HL-60 (cell line): Measurements from ENCODE around the gene DNAJA3.

Source experiments
- DNase-seq, 2 experiments: peaks; one replicate each; pipeline ENCODE4 v3.0.0-alpha.2; 2010 to 2020; ENCODE audit warnings: low read depth in 1 of 2, low spot score in 1 of 2
- H3K27ac ChIP-seq: fragments of 250-450 bp; sonication (Bioruptor Pico); replicated peaks from 2 replicates; pipeline ENCODE4 v1.5.1; 2020; ENCODE audit warnings: mild to moderate bottlenecking, moderate library complexity
- H3K27me3 ChIP-seq: fragments of 250-450 bp; sonication (Bioruptor Pico); 2 replicates; pipeline ENCODE4 v1.5.1; 2021; ENCODE audit warnings: mild to moderate bottlenecking, moderate library complexity; ENCODE audit not compliant: insufficient read depth, poor library complexity, severe bottlenecking
- H3K4me3 ChIP-seq: replicated peaks from 2 replicates; pipeline ENCODE4 v1.5.1; 2011; ENCODE audit warnings: mild to moderate bottlenecking, control low read depth, low read length; ENCODE audit not compliant: insufficient read depth
- GABPA ChIP-seq: IDR thresholded peaks from 2 replicates; pipeline ENCODE4 v1.6.1; 2012; ENCODE audit warnings: low read depth
- POLR2AphosphoS5 ChIP-seq: IDR thresholded peaks from 2 replicates; pipeline ENCODE4 v1.6.1; 2012; ENCODE audit warnings: low read depth
- SPI1 ChIP-seq: IDR thresholded peaks from 2 replicates; pipeline ENCODE4 v1.6.1; 2012; ENCODE audit warnings: low read depth, mild to moderate bottlenecking, borderline replicate concordance
- TF ChIP-seq, protein P1 (sequence below): IDR thresholded peaks from 2 replicates; pipeline ENCODE4 v1.6.1; 2012; ENCODE audit warnings: low read depth; ENCODE audit not compliant: insufficient replicate concordance
- TF ChIP-seq, protein P2 (sequence below): IDR thresholded peaks from one replicate; pipeline ENCODE4 v1.5.1; 2011; ENCODE audit warnings: low read length, control low read depth, inconsistent platforms; ENCODE audit not compliant: insufficient read depth

DNAJA3 gene

DNA sequence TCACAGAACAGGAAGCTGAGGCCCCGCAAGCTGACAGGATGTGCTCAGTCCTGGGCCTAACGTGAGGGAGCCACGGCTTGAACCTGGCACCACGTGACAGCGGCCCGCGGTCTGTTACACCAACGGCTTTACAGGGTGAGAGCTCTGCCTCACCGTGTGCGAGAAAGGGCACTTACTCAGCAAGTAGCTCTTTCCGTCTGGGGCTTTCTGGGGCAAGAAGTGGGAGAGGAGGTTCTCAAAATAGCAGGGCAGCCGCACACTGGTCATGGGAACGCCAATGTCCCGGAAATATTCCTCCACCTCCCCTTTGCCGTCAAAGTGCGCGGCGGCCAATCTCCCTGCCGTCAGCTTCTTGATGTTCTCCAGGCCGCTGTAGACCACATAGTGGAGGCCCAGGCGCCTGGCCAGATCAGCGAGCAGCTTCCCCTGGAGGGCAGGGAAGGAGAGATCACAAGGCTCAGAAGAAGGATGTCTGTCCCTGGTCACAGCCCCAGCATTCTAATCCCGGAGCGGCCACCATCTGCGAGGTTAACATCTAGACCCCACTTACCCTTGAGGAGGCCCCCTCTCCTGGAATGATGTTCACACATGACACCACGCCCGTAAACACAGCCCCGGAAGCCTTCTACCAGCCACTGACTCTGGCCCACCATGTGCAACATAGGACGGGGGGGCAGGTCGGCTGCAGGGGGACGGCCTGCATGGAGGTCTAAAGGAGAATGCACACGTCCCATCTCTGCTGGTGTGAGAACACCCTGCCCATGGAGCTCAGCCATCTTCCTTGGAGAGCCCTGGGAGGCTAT lies 40.5 kb downstream of the DNAJA3 start:
- TF ChIP-seq, protein P1, sequence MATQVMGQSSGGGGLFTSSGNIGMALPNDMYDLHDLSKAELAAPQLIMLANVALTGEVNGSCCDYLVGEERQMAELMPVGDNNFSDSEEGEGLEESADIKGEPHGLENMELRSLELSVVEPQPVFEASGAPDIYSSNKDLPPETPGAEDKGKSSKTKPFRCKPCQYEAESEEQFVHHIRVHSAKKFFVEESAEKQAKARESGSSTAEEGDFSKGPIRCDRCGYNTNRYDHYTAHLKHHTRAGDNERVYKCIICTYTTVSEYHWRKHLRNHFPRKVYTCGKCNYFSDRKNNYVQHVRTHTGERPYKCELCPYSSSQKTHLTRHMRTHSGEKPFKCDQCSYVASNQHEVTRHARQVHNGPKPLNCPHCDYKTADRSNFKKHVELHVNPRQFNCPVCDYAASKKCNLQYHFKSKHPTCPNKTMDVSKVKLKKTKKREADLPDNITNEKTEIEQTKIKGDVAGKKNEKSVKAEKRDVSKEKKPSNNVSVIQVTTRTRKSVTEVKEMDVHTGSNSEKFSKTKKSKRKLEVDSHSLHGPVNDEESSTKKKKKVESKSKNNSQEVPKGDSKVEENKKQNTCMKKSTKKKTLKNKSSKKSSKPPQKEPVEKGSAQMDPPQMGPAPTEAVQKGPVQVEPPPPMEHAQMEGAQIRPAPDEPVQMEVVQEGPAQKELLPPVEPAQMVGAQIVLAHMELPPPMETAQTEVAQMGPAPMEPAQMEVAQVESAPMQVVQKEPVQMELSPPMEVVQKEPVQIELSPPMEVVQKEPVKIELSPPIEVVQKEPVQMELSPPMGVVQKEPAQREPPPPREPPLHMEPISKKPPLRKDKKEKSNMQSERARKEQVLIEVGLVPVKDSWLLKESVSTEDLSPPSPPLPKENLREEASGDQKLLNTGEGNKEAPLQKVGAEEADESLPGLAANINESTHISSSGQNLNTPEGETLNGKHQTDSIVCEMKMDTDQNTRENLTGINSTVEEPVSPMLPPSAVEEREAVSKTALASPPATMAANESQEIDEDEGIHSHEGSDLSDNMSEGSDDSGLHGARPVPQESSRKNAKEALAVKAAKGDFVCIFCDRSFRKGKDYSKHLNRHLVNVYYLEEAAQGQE, result no peak
- TF ChIP-seq GABPA (no peak), SPI1 (no peak), POLR2AphosphoS5 (peak; percentile 66; the same call in 1 of the 2 replicates)
- TF ChIP-seq, protein P2, sequence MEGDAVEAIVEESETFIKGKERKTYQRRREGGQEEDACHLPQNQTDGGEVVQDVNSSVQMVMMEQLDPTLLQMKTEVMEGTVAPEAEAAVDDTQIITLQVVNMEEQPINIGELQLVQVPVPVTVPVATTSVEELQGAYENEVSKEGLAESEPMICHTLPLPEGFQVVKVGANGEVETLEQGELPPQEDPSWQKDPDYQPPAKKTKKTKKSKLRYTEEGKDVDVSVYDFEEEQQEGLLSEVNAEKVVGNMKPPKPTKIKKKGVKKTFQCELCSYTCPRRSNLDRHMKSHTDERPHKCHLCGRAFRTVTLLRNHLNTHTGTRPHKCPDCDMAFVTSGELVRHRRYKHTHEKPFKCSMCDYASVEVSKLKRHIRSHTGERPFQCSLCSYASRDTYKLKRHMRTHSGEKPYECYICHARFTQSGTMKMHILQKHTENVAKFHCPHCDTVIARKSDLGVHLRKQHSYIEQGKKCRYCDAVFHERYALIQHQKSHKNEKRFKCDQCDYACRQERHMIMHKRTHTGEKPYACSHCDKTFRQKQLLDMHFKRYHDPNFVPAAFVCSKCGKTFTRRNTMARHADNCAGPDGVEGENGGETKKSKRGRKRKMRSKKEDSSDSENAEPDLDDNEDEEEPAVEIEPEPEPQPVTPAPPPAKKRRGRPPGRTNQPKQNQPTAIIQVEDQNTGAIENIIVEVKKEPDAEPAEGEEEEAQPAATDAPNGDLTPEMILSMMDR, result no peak

DNA sequence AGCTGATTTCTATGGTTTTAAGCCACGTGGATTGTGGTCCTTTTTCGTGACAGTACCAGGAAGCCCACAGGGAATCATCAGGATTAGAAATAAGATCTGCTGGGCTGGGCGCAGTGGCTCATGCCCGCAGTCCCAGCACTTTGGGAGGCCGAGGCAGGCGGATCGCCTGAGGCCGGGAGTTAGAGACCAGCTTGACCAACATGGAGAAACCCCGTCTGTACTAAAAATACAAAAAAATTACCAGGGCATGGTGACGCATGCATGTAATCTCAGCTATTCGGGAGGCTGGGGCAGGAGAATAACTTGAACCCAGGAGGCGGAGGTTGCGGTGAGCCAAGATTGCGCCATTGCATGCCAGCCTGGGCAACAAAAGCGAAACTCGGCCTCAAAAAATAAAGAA lies 42.2 kb downstream of the DNAJA3 start:
- Histone ChIP-seq H3K27me3 (no peaks in the 10 kb centered on the region), H3K4me3 (no peak overlapping the region), H3K27ac (no peak overlapping the region)
- no peak for DNase-seq
- TF ChIP-seq POLR2AphosphoS5, result no peak
- no peak for TF ChIP-seq GABPA
- TF ChIP-seq, protein P2, result no peak
- no peak for TF ChIP-seq SPI1
- TF ChIP-seq, protein P1, result no peak

More for the DNA sequence above, 40.5 kb downstream of the DNAJA3 start:
- Histone ChIP-seq H3K27ac (peak overlapping the region; percentile 81), H3K27me3 (no peaks in the 10 kb centered on the region), H3K4me3 (no peak overlapping the region)
- DNase-seq, result peak; percentile 90 to 91

DNA sequence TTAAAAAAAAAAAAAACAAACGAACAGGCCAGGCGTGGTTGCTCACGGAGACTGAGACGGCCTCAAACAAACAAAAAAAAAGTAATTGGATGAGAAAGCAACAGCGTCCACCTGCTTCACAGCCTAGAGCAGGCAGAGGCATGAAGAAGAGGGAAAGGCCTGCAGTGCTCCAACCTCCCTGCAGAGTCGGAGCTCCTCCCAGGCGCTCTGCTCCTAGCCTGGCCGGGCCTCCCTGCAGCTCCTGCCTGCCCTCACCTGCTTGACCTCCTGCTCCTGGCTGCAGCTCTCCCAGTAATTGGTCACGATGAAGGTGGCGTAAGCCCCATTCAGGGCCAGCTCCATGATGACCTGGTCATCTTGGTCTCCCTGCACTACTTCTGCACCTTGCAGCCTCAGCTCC lies 43.3 kb downstream of the DNAJA3 start:
- no peaks in the 10 kb centered on the region for H3K27me3 ChIP-seq
- no peak for DNase-seq
- TF ChIP-seq, protein P2, result no peak
- TF ChIP-seq POLR2AphosphoS5, result no peak
- TF ChIP-seq, protein P1, result no peak
- TF ChIP-seq SPI1, result no peak
- TF ChIP-seq GABPA, result no peak
- H3K27ac ChIP-seq, result no peak overlapping the region
- no peak overlapping the region for H3K4me3 ChIP-seq
